ENCODE measurements around the gene SHC2.
"Not testable (repeated sequence)": the region's sequence is repeated elsewhere in the genome, so short reads cannot be mapped to it uniquely, and the experiment has no call there.

Gene SHC2

GRCh38 chr19:406971-407510 is 53.8 kb downstream of the SHC2 start:
- H3K27me3 Mint-ChIP-seq, result peaks cover 22% of the 10 kb centered on the region
- no peak overlapping the region for H3K27ac Mint-ChIP-seq
- H3K9me3 Mint-ChIP-seq, result no peaks in the 10 kb centered on the region
- peaks cover 6% of the 10 kb centered on the region for H3K4me1 Mint-ChIP-seq (ENCODE audit: low read depth)
- no peaks in the 10 kb centered on the region for H3K36me3 Mint-ChIP-seq (ENCODE audit: low read depth)
- no peak overlapping the region for H3K4me3 Mint-ChIP-seq

GRCh38 chr19:406135-406781 is 54.6 kb downstream of the SHC2 start:
- Mint-ChIP-seq H3K27me3 (peaks cover 22% of the 10 kb centered on the region), H3K4me3 (no peak overlapping the region), H3K4me1 (ENCODE audit: low read depth) (peaks cover 6% of the 10 kb centered on the region), H3K27ac (no peak overlapping the region), H3K36me3 (ENCODE audit: low read depth) (no peaks in the 10 kb centered on the region), H3K9me3 (no peaks in the 10 kb centered on the region)

GRCh38 chr19:405121-405965 is 55.5 kb downstream of the SHC2 start:
- Mint-ChIP-seq H3K27ac (no peak overlapping the region), H3K27me3 (peaks cover 22% of the 10 kb centered on the region), H3K4me1 (ENCODE audit: low read depth) (peaks cover 6% of the 10 kb centered on the region), H3K36me3 (ENCODE audit: low read depth) (no peaks in the 10 kb centered on the region), H3K4me3 (no peak overlapping the region), H3K9me3 (no peaks in the 10 kb centered on the region)

GRCh38 chr19:403221-404027 is 57.4 kb downstream of the SHC2 start:
- Mint-ChIP-seq H3K9me3 (no peaks in the 10 kb centered on the region), H3K4me1 (ENCODE audit: low read depth) (no peaks in the 10 kb centered on the region), H3K4me3 (no peak overlapping the region), H3K27ac (no peak overlapping the region), H3K27me3 (peaks cover 12% of the 10 kb centered on the region), H3K36me3 (ENCODE audit: low read depth) (no peaks in the 10 kb centered on the region)

GRCh38 chr19:402786-403185 is 58.0 kb downstream of the SHC2 start:
- no peaks in the 10 kb centered on the region for H3K4me1 Mint-ChIP-seq (ENCODE audit: low read depth)
- no peaks in the 10 kb centered on the region for H3K9me3 Mint-ChIP-seq
- H3K27ac Mint-ChIP-seq, result no peak overlapping the region
- no peaks in the 10 kb centered on the region for H3K36me3 Mint-ChIP-seq (ENCODE audit: low read depth)
- H3K4me3 Mint-ChIP-seq, result no peak overlapping the region
- peaks cover 12% of the 10 kb centered on the region for H3K27me3 Mint-ChIP-seq

GRCh38 chr19:401866-402511 is 58.8 kb downstream of the SHC2 start:
- no peak overlapping the region for H3K4me3 Mint-ChIP-seq
- H3K36me3 Mint-ChIP-seq (ENCODE audit: low read depth), result no peaks in the 10 kb centered on the region
- no peaks in the 10 kb centered on the region for H3K9me3 Mint-ChIP-seq
- H3K27ac Mint-ChIP-seq, result no peak overlapping the region
- peaks cover 12% of the 10 kb centered on the region for H3K27me3 Mint-ChIP-seq
- no peaks in the 10 kb centered on the region for H3K4me1 Mint-ChIP-seq (ENCODE audit: low read depth)

GRCh38 chr19:400976-401865 is 59.6 kb downstream of the SHC2 start:
- Mint-ChIP-seq H3K27me3 (peaks cover 12% of the 10 kb centered on the region), H3K4me3 (no peak overlapping the region), H3K9me3 (no peaks in the 10 kb centered on the region), H3K27ac (no peak overlapping the region), H3K36me3 (ENCODE audit: low read depth) (no peaks in the 10 kb centered on the region), H3K4me1 (ENCODE audit: low read depth) (no peaks in the 10 kb centered on the region)

GRCh38 chr19:399370-399769 is 61.5 kb downstream of the SHC2 start:
- peaks cover 5% of the 10 kb centered on the region for H3K27me3 Mint-ChIP-seq
- peaks cover 6% of the 10 kb centered on the region for H3K9me3 Mint-ChIP-seq
- no peak overlapping the region for H3K27ac Mint-ChIP-seq
- H3K4me3 Mint-ChIP-seq, result no peak overlapping the region
- H3K36me3 Mint-ChIP-seq (ENCODE audit: low read depth), result no peaks in the 10 kb centered on the region
- H3K4me1 Mint-ChIP-seq (ENCODE audit: low read depth), result no peaks in the 10 kb centered on the region

GRCh38 chr19:398719-399118 is 62.1 kb downstream of the SHC2 start:
- Mint-ChIP-seq H3K4me3 (no peak overlapping the region), H3K27ac (no peak overlapping the region), H3K4me1 (ENCODE audit: low read depth) (no peaks in the 10 kb centered on the region), H3K27me3 (peaks cover 5% of the 10 kb centered on the region), H3K36me3 (ENCODE audit: low read depth) (no peaks in the 10 kb centered on the region), H3K9me3 (peaks cover 6% of the 10 kb centered on the region)

GRCh38 chr19:397941-398706 is 62.7 kb downstream of the SHC2 start:
- Mint-ChIP-seq H3K4me1 (ENCODE audit: low read depth) (peaks cover 4% of the 10 kb centered on the region), H3K4me3 (no peak overlapping the region), H3K27me3 (peaks cover 5% of the 10 kb centered on the region), H3K9me3 (peaks cover 6% of the 10 kb centered on the region), H3K27ac (no peak overlapping the region), H3K36me3 (ENCODE audit: low read depth) (no peaks in the 10 kb centered on the region)

- H3K36me3 Mint-ChIP-seq (ENCODE audit: low read depth), result no peaks in the 10 kb centered on the region
- no peak overlapping the region for H3K27ac Mint-ChIP-seq
- no peak overlapping the region for H3K4me3 Mint-ChIP-seq
- H3K9me3 Mint-ChIP-seq, result peaks cover 6% of the 10 kb centered on the region
- H3K4me1 Mint-ChIP-seq (ENCODE audit: low read depth), result peaks cover 7% of the 10 kb centered on the region
- H3K27me3 Mint-ChIP-seq, result no peaks in the 10 kb centered on the region
Measured at GRCh38 chr19:397321-397720, 63.5 kb downstream of the SHC2 start.

GRCh38 chr19:395467-395866 is 65.4 kb downstream of the SHC2 start:
- no peaks in the 10 kb centered on the region for H3K36me3 Mint-ChIP-seq (ENCODE audit: low read depth)
- H3K4me3 Mint-ChIP-seq, result no peak overlapping the region
- no peaks in the 10 kb centered on the region for H3K27me3 Mint-ChIP-seq
- no peak overlapping the region for H3K27ac Mint-ChIP-seq
- H3K4me1 Mint-ChIP-seq (ENCODE audit: low read depth), result peaks cover 7% of the 10 kb centered on the region
- H3K9me3 Mint-ChIP-seq, result peaks cover 6% of the 10 kb centered on the region

- not testable (repeated sequence) for H3K36me3 Mint-ChIP-seq (ENCODE audit: low read depth); H3K4me1 Mint-ChIP-seq (ENCODE audit: low read depth); H3K9me3 Mint-ChIP-seq; H3K27ac Mint-ChIP-seq; H3K27me3 Mint-ChIP-seq; H3K4me3 Mint-ChIP-seq
Measured at GRCh38 chr19:394857-395256, 66.0 kb downstream of the SHC2 start.

All from stimulated activated naive CD8-positive, alpha-beta T cell treated with anti-CD3 and anti-CD28 coated beads, Interleukin-15, Interleukin-2, amounts not matched to agents 100 ng/mL and 50 ng/mL, for 24 hours (primary cell).